ENCODE measurements around the gene DTX3. TPM values are rescaled to one million over a fixed set of nuclear protein-coding genes. Genes with fewer than 3 reads are reported as not detected.

Gene DTX3
- total and polyA plus RNA-seq, 2 of the 13 experiments (the other 11 are each of a cell fraction or from before 2014, with no cell fraction given) = 9.0 to 27.2 TPM

DNA sequence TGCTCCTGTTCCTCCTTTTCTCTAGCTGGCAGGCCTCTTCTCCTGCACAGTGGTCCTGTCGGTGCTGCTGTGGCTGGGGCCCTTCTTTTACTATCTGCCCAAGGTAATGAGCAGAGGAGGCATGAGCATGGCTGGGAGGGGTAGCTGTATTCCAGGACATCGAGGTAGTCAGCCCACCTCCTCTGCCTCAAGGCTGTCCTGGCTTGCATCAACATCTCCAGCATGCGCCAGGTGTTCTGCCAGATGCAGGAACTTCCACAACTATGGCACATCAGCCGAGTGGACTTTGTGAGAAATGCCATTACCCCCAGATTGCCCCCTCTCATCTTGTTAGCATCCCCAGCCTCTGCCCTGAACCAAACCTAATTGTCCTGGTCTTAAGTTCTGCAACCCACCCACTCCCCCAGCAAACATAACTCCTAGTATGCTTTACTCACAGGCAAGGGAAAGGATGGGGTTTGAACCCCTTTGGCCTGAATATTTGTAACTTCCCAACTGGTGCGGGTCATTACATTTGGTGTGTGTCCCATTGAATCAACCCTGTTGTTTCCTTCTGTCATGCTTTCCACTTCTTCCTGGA lies 19.3 kb downstream of the DTX3 start:
- H3K9me3 ChIP-seq (ENCODE audit: low read length) = no peaks in the 10 kb centered on the region
- H4K20me1 ChIP-seq (ENCODE audit: insufficient read depth, low read length) = no peaks in the 10 kb centered on the region
- FAIRE-seq = no peak
- no peak overlapping the region for H3K9ac ChIP-seq (ENCODE audit: insufficient read depth, low read depth, low read length)
- H3K27me3 ChIP-seq (ENCODE audit: control insufficient read depth in 1 of 2, insufficient read depth in 2 of 2, low read length in 2 of 2) = peaks cover 16 to 48% of the 10 kb centered on the region in 2 experiments
- no peak overlapping the region for H3K4me2 ChIP-seq (ENCODE audit: low read depth, low read length)
- in situ Hi-C loops (cut with HindIII; ENCODE audit: extremely low pct_ligation_motif_present, low pct_unique_long_range_greater_than_20kb) = loop anchor here (5.0 kb wide), 1 partner anchor 42 kb away; no protein-coding TSS in a partner anchor
- no peak overlapping the region for H3K27ac ChIP-seq (ENCODE audit: extremely low read length, insufficient read depth, low read length)
- H3K4me1 ChIP-seq (ENCODE audit: insufficient read depth, low read length) = peaks cover 46% of the 10 kb centered on the region
- 0 out of 2 replicates have a peak, but pooled peaks have one; percentile 13 for TF ChIP-seq POLR2G (IDR thresholded peaks at IDR 0.05; ENCODE audit: low read depth, low read length)
- TF ChIP-seq XBP1 (CRISPR knock-in tag; IDR thresholded peaks at IDR 0.05) = no peak
- no peak for DNase-seq (ENCODE audit: low spot score)
- ChIA-PET POLR2A (no interaction called here), CTCF (ENCODE audit: low intra/inter-chr PET ratio, low total read pairs) (interaction anchor here (1.3 kb wide), 1 partner anchor 41 kb away, joined by 3 read pairs; no protein-coding TSS in a partner anchor)
- H3K79me2 ChIP-seq (ENCODE audit: insufficient read depth, low read length) = no peaks in the 10 kb centered on the region
- no peak overlapping the region for H2AFZ ChIP-seq (ENCODE audit: low read length)
- 27% methylated on average over 5 of the region's 5 CpGs for WGBS (ENCODE audit: low lambda C conversion rate)
- no peak overlapping the region for H3K4me3 ChIP-seq (replicated peaks in 1 of 3; ENCODE audit: insufficient read depth in 1 of 3, low read depth in 2 of 3, low read length in 3 of 3)
- H3K36me3 ChIP-seq (replicated peaks in 1 of 2; ENCODE audit: control insufficient read depth in 1 of 2, insufficient read depth in 2 of 2, low read length in 2 of 2) = 0 out of 5 replicates have a peak, but pooled peaks cover 0 to 2% of the 10 kb centered on the region in 2 experiments
- intact Hi-C loops (cut with micrococcal nuclease; ENCODE audit: unreplicated experiment) = loop anchor here (5.0 kb wide), 1 partner anchor 102 kb away; the partner anchor contains the start of genes DDIT3 and MBD6
- ATAC-seq = no peak
- BruUV-seq (replicated peaks) = no TSS peak

DNA sequence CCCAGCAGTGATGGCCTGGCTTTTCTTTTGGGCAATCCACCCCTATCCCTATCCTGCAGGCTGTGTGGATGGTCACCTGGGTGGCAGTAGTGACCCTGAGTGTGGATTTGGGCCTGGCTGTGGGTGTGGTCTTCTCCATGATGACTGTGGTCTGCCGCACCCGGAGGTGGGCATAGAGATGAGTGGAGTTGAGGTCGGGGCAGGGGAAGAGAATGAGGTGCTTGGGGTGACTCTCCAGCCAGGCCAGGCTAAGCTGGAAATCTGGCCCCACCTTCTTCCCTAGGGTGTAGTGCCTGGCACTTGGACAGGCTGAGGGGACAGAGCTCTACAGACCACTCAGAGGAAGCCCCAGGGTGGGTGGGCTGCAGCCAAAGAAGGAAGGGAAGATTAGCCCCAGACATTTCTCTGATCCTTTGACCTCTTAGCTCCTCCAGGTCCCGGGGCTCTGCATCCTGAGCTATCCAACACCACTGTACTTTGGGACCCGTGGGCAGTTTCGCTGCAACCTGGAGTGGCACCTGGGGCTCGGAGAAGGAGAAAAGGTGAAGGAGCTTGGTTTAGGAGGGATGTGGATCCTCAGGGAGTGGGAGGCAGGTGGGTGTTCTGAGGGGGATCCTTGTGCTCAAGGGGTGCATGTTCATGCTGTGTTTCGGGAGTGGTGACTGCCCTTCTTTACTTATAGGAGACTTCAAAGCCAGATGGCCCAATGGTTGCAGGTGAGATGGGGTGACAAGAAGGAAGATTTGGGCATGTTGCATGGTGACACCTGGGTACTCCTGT lies 20.0 kb downstream of the DTX3 start:
- Histone ChIP-seq H3K27me3 (ENCODE audit: control insufficient read depth in 1 of 2, insufficient read depth in 2 of 2, low read length in 2 of 2) (peaks cover 16 to 42% of the 10 kb centered on the region in 2 experiments), H3K4me2 (ENCODE audit: low read depth, low read length) (no peak overlapping the region), H2AFZ (ENCODE audit: low read length) (no peak overlapping the region), H3K79me2 (ENCODE audit: insufficient read depth, low read length) (no peaks in the 10 kb centered on the region), H3K9ac (ENCODE audit: insufficient read depth, low read depth, low read length) (no peak overlapping the region), H3K36me3 (replicated peaks in 1 of 2; ENCODE audit: control insufficient read depth in 1 of 2, insufficient read depth in 2 of 2, low read length in 2 of 2) (0 out of 5 replicates have a peak, but pooled peaks cover 0 to 3% of the 10 kb centered on the region in 2 experiments), H3K9me3 (ENCODE audit: low read length) (no peaks in the 10 kb centered on the region), H4K20me1 (ENCODE audit: insufficient read depth, low read length) (no peaks in the 10 kb centered on the region), H3K4me3 (replicated peaks in 1 of 3; ENCODE audit: insufficient read depth in 1 of 3, low read depth in 2 of 3, low read length in 3 of 3) (no peak overlapping the region), H3K27ac (ENCODE audit: extremely low read length, insufficient read depth, low read length) (no peak overlapping the region), H3K4me1 (ENCODE audit: insufficient read depth, low read length) (peaks cover 39% of the 10 kb centered on the region)
- TF ChIP-seq TCF12 (IDR thresholded peaks at IDR 0.05) = no peak
- no peak for TF ChIP-seq TCF12 (CRISPR knock-in tag; IDR thresholded peaks at IDR 0.05)
- 0 out of 2 replicates have a peak, but pooled peaks have one; percentile 35 for TF ChIP-seq KDM2A (CRISPR knock-in tag; IDR thresholded peaks at IDR 0.05; ENCODE audit: borderline replicate concordance, low read depth)
- no peak for FAIRE-seq
- no peak for DNase-seq (ENCODE audit: low spot score)
- ChIA-PET POLR2A (no interaction called here), CTCF (ENCODE audit: low intra/inter-chr PET ratio, low total read pairs) (interaction anchor here (1.3 kb wide), 1 partner anchor 41 kb away, joined by 3 read pairs; no protein-coding TSS in a partner anchor)
- intact Hi-C loops (cut with micrococcal nuclease; ENCODE audit: unreplicated experiment) = loop anchor here (5.0 kb wide), 1 partner anchor 102 kb away; the partner anchor contains the start of genes DDIT3 and MBD6
- ATAC-seq = no peak
- in situ Hi-C loops (cut with HindIII; ENCODE audit: extremely low pct_ligation_motif_present, low pct_unique_long_range_greater_than_20kb) = loop anchor here (5.0 kb wide), 1 partner anchor 42 kb away; no protein-coding TSS in a partner anchor
- no TSS peak for BruUV-seq (replicated peaks)
- 38% methylated on average over 8 of the region's 8 CpGs for WGBS (ENCODE audit: low lambda C conversion rate)

All from HepG2 (cell line).